NCI-H524 treated with DMSO at 0.1 percent for 48 hours (cell line): ENCODE results near the gene OGDH.
"Not testable (repeated sequence)": the region's sequence is repeated elsewhere in the genome, so short reads cannot be mapped to it uniquely, and the experiment has no call there.

Source experiments
- DNase-seq: peaks from one replicate; lab custom pipeline; 2025; lab: John Stamatoyannopoulos, UW

Gene OGDH

GRCh38 chr7:44580945-44581878 lies 25.2 kb upstream of the OGDH start:
- no peak for DNase-seq

- DNase-seq, result peak; percentile 95
Measured at GRCh38 chr7:44581879-44582603, 24.4 kb upstream of the OGDH start, which contains the start of gene TMED4. Gene TMED4 (minus strand): TSS chr7:44582231. CDS start chr7:44582206, 25 bp downstream.

DNA sequence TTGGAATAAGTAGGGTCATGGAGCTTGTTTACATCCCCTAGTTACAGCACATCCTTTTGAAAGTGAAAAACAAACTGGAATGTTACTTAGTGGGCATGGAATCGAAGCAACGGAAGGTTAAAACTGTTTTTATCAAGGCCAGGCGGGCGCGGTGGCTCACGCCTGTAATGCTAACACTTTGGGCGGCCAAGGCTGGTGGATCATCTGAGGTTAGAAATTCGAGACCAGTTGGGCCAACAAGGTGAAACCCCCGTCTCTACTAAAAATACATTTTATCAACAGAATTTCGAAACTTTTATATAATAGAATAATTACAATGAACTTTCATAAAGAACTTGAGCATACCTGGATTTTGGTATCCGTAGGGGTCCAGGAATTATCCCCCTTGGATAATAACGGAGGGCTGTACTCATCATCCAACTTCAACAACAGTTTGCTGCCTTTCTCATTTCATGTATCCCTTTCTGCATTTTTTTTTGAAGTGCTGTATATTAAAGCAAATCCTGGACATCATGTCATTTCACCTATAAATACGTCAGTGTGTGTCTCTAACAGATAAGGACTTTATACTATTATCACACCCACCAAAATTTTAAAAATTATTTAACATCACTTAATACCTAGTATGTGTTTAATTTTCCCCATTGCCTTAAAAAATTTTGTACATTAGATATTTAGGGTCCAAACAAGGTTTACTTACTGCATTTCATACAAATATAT lies 23.1 kb upstream of the OGDH start:
- no peak for DNase-seq

DNA sequence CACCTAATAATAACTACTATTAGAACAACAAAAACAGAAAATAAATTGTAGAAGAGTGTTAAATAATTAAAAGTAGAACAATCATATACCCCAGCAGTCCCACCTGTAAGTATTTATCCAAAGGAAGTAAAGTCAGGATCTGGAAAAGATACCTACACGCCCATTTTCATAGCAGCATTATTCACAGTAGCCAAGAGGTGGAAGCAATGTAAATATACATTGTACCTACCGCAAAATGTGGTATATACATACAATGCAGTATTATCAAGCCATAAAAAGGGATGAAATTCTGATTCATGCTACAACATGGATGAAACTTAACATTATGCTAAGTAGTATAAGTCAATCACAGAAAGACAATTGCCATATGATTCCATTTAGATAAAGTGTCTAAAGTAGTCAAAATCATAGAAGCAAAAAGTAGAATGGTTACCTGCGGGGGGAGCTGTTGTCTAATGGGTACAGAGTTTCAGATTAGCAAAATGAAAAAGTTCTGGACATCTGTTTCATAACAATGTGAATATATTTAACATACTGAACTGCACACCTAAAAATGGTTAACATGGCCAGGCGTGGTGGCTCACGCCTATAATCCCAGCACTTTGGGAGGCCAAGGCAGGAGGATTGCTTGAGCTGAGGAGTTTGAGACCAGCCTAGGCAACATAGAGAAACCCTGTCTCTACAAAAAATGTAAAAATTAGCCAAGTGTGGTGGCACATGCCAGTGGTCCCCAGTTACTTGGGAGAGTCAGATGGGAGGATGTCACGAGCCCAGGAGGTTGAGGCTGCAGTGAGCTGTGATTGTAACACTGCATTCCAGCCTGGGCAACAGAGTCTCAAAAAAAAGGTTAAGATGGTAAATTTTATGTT lies 18.4 kb upstream of the OGDH start:
- DNase-seq, result peak; percentile 21

- no peak for DNase-seq
Measured at GRCh38 chr7:44590910-44591309, 15.5 kb upstream of the OGDH start.

DNA sequence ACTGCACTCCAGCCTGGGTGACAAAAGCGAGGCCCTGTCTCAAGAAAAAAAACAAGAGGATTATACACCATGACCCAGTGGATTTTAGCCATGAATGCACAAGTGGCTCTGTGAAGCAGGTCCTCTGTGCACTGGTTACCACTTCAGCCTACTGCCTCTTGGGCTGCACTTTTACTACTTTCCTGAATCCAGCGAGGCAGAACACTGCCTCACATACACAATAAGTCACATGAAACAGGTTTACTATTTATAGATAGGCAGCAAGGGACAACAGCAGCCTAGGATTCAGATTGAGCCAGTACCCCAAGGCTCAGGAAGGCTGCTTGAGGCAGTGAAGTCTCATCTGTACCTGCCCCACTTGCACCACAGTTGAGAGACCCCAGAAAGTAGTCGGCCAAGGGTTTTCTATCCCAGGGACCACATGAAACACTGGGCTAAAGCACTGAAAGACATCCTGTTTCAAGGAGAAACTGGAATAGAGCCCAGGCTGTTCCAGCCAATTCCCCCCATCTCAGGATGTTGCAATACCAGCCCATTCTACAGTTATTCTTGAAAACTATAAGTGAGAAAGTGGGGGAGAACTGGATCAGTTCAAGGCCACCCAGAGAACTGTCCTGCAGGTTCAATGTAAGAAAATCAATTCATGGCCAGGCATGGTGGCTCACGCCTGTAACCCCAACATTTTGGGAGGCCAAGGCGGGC lies 10.3 kb upstream of the OGDH start:
- DNase-seq, result no peak

GRCh38 chr7:44597181-44597580 lies 9.2 kb upstream of the OGDH start:
- not testable (repeated sequence) for DNase-seq

- no peak for DNase-seq
Measured at GRCh38 chr7:44599222-44599621, 7.2 kb upstream of the OGDH start.

DNA sequence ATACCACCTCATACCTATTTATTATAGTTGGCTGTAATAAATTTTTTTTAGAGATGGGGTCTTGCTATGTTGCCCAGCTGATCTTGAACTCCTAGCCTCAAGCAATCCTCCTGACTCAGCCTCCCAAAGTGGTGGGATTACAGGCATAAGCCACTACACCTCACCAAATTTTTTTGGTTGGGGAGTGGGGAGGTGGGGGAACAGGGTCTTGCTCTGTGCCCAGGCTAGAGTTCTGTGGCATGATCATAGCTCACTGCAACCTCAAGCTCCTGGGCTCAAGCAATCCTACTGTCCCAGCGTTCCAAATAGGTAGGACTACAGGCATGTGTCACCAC lies 3.9 kb upstream of the OGDH start:
- no peak for DNase-seq

- no peak for DNase-seq
Measured at GRCh38 chr7:44603193-44603592, 3.2 kb upstream of the OGDH start.

DNA sequence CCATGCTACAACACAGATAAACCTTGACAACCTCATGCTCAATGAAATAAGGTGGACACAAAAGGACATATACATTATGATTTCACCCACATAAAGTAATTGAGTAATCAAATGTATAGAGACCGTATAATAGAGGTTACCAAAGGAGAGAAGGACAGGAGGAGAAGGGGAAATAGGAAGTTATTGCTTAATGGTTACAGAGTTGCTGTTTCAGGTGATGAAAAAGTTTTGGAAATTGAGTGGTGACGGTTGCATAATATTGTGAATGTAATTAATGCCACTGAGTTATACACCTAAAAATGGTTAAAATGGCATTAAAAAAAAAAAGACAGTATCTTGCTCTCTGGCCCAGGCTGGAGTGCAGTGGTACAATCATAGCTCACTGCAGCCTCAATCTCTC lies 1.5 kb upstream of the OGDH start:
- no peak for DNase-seq

DNA sequence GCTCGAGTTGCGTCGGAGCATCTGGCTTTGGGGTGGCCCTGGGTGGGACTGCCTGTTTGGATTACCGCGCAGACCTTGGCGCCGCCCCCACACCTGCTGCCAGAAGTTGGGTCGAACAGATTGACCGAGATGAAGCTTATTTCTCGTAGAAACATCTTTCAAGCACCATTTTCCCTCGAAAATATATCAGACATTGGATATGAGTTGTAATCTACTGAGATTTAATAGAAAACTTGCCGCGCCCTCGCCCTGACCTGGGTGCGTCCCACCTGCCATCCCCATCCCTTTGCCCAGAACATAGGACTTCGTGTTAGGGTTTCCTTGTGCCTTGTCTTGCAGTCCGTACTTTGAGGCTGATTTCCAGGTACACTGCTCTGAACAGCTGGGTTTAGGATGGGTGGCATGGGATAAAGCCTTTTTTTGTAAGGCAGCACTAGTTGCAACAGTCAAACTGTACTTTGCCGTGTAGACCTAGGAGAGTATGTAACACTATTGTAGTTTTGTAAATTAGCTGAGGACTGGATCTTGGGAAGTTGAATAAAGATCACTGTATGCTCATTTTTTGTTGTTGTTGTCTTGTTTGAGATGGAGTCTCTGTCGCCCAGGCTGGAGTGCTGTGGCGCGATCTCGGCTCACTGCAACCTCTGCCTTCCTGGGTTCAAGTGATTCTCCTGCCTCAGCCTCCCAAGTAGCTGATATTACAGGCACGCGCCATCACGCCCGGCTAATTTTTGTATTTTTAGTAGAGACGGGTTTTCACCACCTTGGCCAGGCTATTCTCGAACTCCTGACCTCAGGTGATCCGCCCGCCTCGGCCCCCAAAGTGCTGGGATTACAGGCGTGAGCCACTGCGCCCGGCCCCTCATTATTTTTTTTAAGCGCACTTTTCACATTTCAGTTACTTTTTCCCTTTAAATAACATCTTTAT lies 978 bp downstream of the OGDH start:
- no peak for DNase-seq

DNA sequence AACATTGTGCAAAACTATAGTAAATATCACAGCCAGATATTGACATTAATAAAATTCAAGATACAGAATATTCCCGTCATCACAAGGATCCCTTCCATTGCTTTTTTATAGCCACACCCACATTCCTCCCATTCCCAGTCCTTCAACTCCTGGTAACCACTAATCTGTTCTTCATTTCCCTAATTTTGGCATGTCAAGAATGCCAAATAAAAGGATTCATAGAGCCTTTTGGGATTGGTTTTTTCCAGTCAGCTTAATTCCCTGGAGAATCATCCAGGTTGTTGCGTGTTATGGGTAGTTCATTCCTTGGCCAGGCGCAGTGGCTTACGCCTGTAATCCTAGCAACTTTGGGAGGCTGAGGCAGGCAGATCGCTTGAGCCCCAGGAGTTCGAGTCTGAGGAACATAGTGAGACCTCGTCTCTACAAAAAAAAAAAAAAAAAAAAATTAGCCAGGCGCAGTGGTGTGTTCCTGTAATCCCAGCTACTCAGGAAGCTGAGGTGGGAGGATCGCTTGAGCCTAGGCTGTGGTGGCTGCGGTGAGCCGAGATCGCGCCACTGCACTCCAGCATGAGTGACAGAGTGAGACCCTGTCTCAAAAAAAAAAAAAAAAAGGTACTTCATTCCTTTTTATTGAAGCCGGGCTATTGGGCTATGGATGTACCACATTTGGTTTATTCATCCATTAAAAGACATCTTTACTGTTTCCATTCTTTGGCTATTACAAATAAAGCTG lies 2.7 kb downstream of the OGDH start:
- DNase-seq, result no peak

DNA sequence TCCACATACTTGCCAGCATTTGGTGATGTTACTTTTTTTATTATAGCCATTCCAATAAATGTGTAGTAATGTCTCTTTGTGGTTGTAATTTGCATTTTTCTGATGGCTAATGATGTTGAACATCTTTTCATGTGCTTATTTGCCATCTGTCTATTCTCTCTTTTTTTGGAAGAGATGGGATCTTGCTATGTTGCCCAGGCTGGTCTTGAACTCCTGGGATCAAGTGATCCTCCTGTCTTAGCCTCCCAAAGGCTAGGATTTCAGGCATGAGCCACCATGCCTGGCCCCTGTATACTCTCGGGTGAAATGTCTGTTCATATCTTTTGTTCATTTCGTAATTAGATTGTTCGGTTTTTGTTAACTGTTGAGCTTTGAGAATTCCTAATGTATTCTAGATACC lies 3.4 kb downstream of the OGDH start:
- DNase-seq, result no peak

GRCh38 chr7:44615149-44615611 lies 8.8 kb downstream of the OGDH start:
- no peak for DNase-seq

DNA sequence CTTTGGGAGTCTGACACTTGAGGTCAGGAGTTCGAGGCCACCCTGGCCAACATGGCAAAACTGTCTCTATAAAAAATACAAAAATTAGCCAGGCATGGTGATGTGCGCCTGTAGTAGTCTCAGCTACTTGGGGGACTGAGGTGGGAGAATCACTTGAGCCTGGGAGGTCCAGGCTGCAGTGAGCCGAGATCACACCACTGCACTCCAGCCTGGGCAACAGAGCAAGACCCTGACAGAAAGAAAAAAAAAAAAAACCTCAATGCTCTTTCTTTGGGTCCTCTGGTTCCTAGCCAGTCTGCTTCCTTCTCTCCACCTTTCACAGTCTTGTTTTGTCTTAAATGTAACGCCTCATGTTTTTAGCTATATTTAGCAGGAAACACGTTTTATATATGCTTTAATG lies 9.4 kb downstream of the OGDH start:
- no peak for DNase-seq

GRCh38 chr7:44616545-44616944 lies 10.1 kb downstream of the OGDH start:
- DNase-seq, result no peak

DNA sequence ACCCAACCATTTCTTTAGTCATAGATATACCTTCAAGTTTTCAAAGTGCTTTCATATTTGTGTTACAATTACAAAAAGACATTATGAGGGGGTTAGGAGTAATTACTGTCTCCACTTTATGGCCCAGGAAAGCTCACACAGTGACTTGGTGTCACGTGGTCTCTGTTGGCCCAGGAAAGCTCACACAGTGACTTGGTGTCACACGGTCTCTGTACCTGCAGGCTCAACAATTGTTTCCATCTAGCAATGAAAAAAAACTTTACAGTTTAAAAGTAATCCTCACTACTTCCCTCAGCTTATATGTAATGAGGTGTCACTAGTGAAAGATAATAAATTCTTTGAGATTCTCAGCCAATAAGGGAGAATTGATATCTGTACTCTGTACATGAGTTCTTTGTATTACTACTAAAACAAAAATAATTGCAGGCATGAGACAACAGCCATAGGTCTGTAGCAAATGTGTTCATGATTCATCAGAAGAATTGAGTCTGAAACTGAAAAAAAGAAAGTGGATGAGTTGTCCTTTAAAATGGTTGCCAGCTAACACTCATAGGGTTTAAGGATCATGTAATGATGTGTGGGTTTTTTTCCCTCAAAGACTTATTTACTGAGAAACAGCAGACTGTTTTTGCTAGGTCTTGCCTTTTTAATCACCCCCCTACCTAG lies 10.9 kb downstream of the OGDH start:
- no peak for DNase-seq

DNA sequence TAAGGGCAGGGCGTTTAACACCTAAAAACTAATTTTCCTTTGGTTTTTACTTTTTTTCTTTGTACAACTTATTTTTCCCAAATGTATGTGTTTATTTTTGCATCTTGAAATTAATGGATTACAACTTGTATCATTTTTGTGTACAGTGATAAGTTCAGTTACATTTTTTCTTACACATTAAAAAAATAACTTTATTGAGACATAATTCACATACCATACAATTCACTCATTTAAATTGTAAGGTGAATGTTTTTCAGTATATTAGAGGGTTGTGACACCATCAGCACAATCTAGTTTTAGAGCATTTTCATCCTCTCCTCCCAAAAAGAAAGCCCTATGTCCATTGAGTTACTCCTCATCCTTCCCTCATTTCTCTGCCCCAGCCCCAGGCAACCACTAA lies 11.6 kb downstream of the OGDH start:
- no peak for DNase-seq
